Right ventricle myocardium inferior (tissue), 1 donor: ENCODE results near the gene PAK1. TPM values are rescaled to one million over a fixed set of nuclear protein-coding genes. Genes with fewer than 3 reads are reported as not detected.
"Not testable (repeated sequence)": the region's sequence is repeated elsewhere in the genome, so short reads cannot be mapped to it uniquely, and the experiment has no call there.

ENCODE experiments used
- ATAC-seq: fragments of 200-7000 bp; cut with Tn5 transposase; one replicate; pipeline ENCODE4 v1.9.1; 2020; ENCODE audit warnings: mild to moderate bottlenecking, moderate library complexity
- DNase-seq: peaks from one replicate; pipeline ENCODE4 v3.0.0; 2021; ENCODE audit errors: missing footprints
- intact Hi-C: fragments of 100-400 bp; cut with DNase I; formaldehyde crosslinking; loops from one replicate; pipeline ENCODE4 v1.11.0; 2022
- long read RNA-seq: library from polyadenylated mRNA; unstranded; transcript quantifications from one replicate; pipeline ENCODE4 v2.0.0, GENCODE V29; 2021
- total RNA-seq: library from RNA; stranded (reverse); fragmentation: NEBNext Ultra II Directional; extraction: Animal tissue kit (Norgen Biotek cat#: 25700); gene quantifications from one replicate; pipeline ENCODE4 v1.2.1, GENCODE V29; 2021
- donor health status: DM: no; HTN: yes; CAD: no; lungs with severe emphysema.

Gene PAK1
- total RNA-seq = 10.1 TPM
- long read RNA-seq, partial matches to known transcripts = 2 of 10 reads
- long read RNA-seq, other reads (novel, unspliced or antisense) = 7 of 10 reads

- peak; percentile 87 for ATAC-seq
- DNase-seq = peak; percentile 94
- intact Hi-C loops = no loop called here
Observed at GRCh38 chr11:77473801-77474683, at the start of gene PAK1. Gene PAK1, minus strand, starts transcription at chr11:77474094. Its CDS starts 81,574 bp downstream, at chr11:77392520.

GRCh38 chr11:77522215-77522614, 48.3 kb upstream of the PAK1 start:
- ATAC-seq = no peak
- no peak for DNase-seq
- intact Hi-C loops = no loop called here

GRCh38 chr11:77519847-77520246, 46.0 kb upstream of the PAK1 start:
- no peak for ATAC-seq
- intact Hi-C loops = no loop called here
- DNase-seq = no peak

- DNase-seq (no peak), ATAC-seq (no peak)
- intact Hi-C loops = no loop called here
Observed at GRCh38 chr11:77518471-77518870, 44.6 kb upstream of the PAK1 start.

- DNase-seq (no peak), ATAC-seq (no peak)
- intact Hi-C loops = no loop called here
Observed at GRCh38 chr11:77517753-77518152, 43.9 kb upstream of the PAK1 start.

GRCh38 chr11:77517226-77517625, 43.3 kb upstream of the PAK1 start:
- ATAC-seq (no peak), DNase-seq (no peak)
- intact Hi-C loops = no loop called here

- DNase-seq = no peak
- intact Hi-C loops = no loop called here
Observed at GRCh38 chr11:77515483-77515882, 41.6 kb upstream of the PAK1 start.

GRCh38 chr11:77515063-77515462, 41.2 kb upstream of the PAK1 start:
- DNase-seq = no peak
- intact Hi-C loops = no loop called here
- no peak for ATAC-seq

More at GRCh38 chr11:77515483-77515882, 41.6 kb upstream of the PAK1 start:
- no peak for ATAC-seq

- ATAC-seq (no peak), DNase-seq (no peak)
- intact Hi-C loops = no loop called here
Observed at GRCh38 chr11:77512092-77512491, 38.2 kb upstream of the PAK1 start.

GRCh38 chr11:77510851-77511250, 37.0 kb upstream of the PAK1 start:
- intact Hi-C loops = no loop called here
- DNase-seq (no peak), ATAC-seq (no peak)

GRCh38 chr11:77510095-77510494, 36.2 kb upstream of the PAK1 start:
- intact Hi-C loops = no loop called here
- no peak for DNase-seq
- ATAC-seq = no peak

- ATAC-seq = no peak
- DNase-seq = no peak
- intact Hi-C loops = no loop called here
Observed at GRCh38 chr11:77508019-77508418, 34.1 kb upstream of the PAK1 start.

- intact Hi-C loops = no loop called here
Observed at GRCh38 chr11:77506857-77507256, 33.0 kb upstream of the PAK1 start.

GRCh38 chr11:77505956-77506355, 32.1 kb upstream of the PAK1 start:
- DNase-seq (no peak), ATAC-seq (no peak)
- intact Hi-C loops = no loop called here

More at GRCh38 chr11:77506857-77507256, 33.0 kb upstream of the PAK1 start:
- ATAC-seq (no peak), DNase-seq (no peak)

GRCh38 chr11:77503006-77503405, 29.1 kb upstream of the PAK1 start:
- intact Hi-C loops = no loop called here
- DNase-seq = no peak
- ATAC-seq = peak; percentile 59

- ATAC-seq = peak; percentile 46
- no peak for DNase-seq
- intact Hi-C loops = no loop called here
Observed at GRCh38 chr11:77502346-77502905, 28.5 kb upstream of the PAK1 start.

GRCh38 chr11:77501758-77502157, 27.9 kb upstream of the PAK1 start:
- intact Hi-C loops = no loop called here
- DNase-seq (no peak), ATAC-seq (no peak)

GRCh38 chr11:77497368-77497767, 23.5 kb upstream of the PAK1 start:
- DNase-seq (no peak), ATAC-seq (peak; percentile 42)
- intact Hi-C loops = no loop called here

GRCh38 chr11:77495526-77495925, 21.6 kb upstream of the PAK1 start:
- no peak for DNase-seq
- intact Hi-C loops = no loop called here
- no peak for ATAC-seq

- intact Hi-C loops, ATAC-seq, DNase-seq: not testable (repeated sequence)
Observed at GRCh38 chr11:77490035-77490434, 16.1 kb upstream of the PAK1 start.
